Astrocyte (in vitro differentiated cells and primary cell): ENCODE measurements around the gene DHX16. TPM values are rescaled to one million over a fixed set of nuclear protein-coding genes. Genes with fewer than 3 reads are reported as not detected.
"Not testable (repeated sequence)": the region's sequence is repeated elsewhere in the genome, so short reads cannot be mapped to it uniquely, and the experiment has no call there.

Experiments
- DNase-seq: peaks from one replicate; pipeline ENCODE4 v3.0.0-alpha.2; 2010; ENCODE audit warnings: low read depth
- FAIRE-seq: peaks from 2 replicates; lab custom pipeline; 2011; peaks lifted over from hg19 to GRCh38; lab: Jason Lieb, UNC
- H2AFZ ChIP-seq: 2 replicates; pipeline ENCODE4 v1.6.0; 2012; ENCODE audit warnings: low read depth, low read length, inconsistent platforms
- H3K27ac ChIP-seq: 2 replicates; pipeline ENCODE4 v1.5.1; 2011; ENCODE audit warnings: low read depth, low read length, inconsistent platforms
- H3K27me3 ChIP-seq: 2 replicates; pipeline ENCODE4 v1.6.0; 2011; ENCODE audit warnings: low read length, inconsistent platforms; ENCODE audit not compliant: insufficient read depth
- H3K36me3 ChIP-seq: 2 replicates; pipeline ENCODE4 v1.5.1; 2011; ENCODE audit warnings: low read length, inconsistent platforms; ENCODE audit not compliant: insufficient read depth
- H3K4me1 ChIP-seq: 2 replicates; pipeline ENCODE4 v1.5.1; 2011; ENCODE audit warnings: low read length, inconsistent platforms; ENCODE audit not compliant: insufficient read depth
- H3K4me2 ChIP-seq: 2 replicates; pipeline ENCODE4 v1.6.0; 2012; ENCODE audit warnings: low read length, inconsistent platforms
- H3K4me3 ChIP-seq: 2 replicates; pipeline ENCODE4 v1.5.1; 2011; ENCODE audit warnings: low read depth, mild to moderate bottlenecking, low read length, inconsistent platforms; ENCODE audit not compliant: insufficient read depth
- H3K79me2 ChIP-seq: 2 replicates; pipeline ENCODE4 v1.6.0; 2012; ENCODE audit warnings: mild to moderate bottlenecking, low read length, inconsistent platforms; ENCODE audit not compliant: insufficient read depth
- H3K9ac ChIP-seq: 2 replicates; pipeline ENCODE4 v1.6.0; 2012; ENCODE audit warnings: mild to moderate bottlenecking, low read length, inconsistent platforms
- H3K9me3 ChIP-seq: 2 replicates; pipeline ENCODE4 v1.5.1; 2012; ENCODE audit warnings: low read depth, mild to moderate bottlenecking, low read length, inconsistent platforms; ENCODE audit not compliant: insufficient read depth
- H4K20me1 ChIP-seq: 2 replicates; pipeline ENCODE4 v1.6.0; 2012; ENCODE audit warnings: low read length, inconsistent platforms; ENCODE audit not compliant: insufficient read depth
- H3K27ac Mint-ChIP-seq: one replicate; pipeline ENCODE4 v1.8.0; 2021; ENCODE audit warnings: mild to moderate bottlenecking, mixed read lengths; ENCODE audit not compliant: unreplicated experiment
- H3K27me3 Mint-ChIP-seq: one replicate; pipeline ENCODE4 v1.8.0; 2021; ENCODE audit warnings: low read depth, mixed read lengths; ENCODE audit not compliant: unreplicated experiment
- H3K36me3 Mint-ChIP-seq: one replicate; pipeline ENCODE4 v1.8.0; 2021; ENCODE audit warnings: low read depth, mixed read lengths; ENCODE audit not compliant: unreplicated experiment
- H3K4me1 Mint-ChIP-seq: one replicate; pipeline ENCODE4 v1.8.0; 2021; ENCODE audit warnings: low read depth, mixed read lengths; ENCODE audit not compliant: unreplicated experiment
- H3K4me3 Mint-ChIP-seq: one replicate; pipeline ENCODE4 v1.8.0; 2021; ENCODE audit warnings: mild to moderate bottlenecking, moderate library complexity, mixed read lengths; ENCODE audit not compliant: unreplicated experiment
- H3K9me3 Mint-ChIP-seq: one replicate; pipeline ENCODE4 v1.8.0; 2021; ENCODE audit warnings: mild to moderate bottlenecking, mixed read lengths; ENCODE audit not compliant: unreplicated experiment
- CTCF ChIP-seq: IDR thresholded peaks from 2 replicates; pipeline ENCODE4 v1.5.1; 2011; ENCODE audit warnings: low read depth, mild to moderate bottlenecking, inconsistent platforms, low read length, moderate library complexity; ENCODE audit not compliant: insufficient read depth
- EZH2 ChIP-seq: IDR thresholded peaks from 2 replicates; pipeline ENCODE4 v1.6.1; 2012; ENCODE audit warnings: mild to moderate bottlenecking, low read length, inconsistent platforms; ENCODE audit not compliant: insufficient read depth
- total RNA-seq: library from RNA; stranded (reverse); gene quantifications from 2 replicates; pipeline ENCODE4 v1.2.1, GENCODE V29; 2021

DHX16 gene
- total RNA-seq, 1 donor from 2014 or later: 30.0 TPM

- Mint-ChIP-seq H3K9me3 (no peaks in the 10 kb centered on the region), H3K36me3 (peaks cover 10% of the 10 kb centered on the region), H3K4me3 (peak overlapping the region; percentile 94), H3K27ac (peak overlapping the region; percentile 72), H3K27me3 (no peaks in the 10 kb centered on the region), H3K4me1 (peaks cover 9% of the 10 kb centered on the region)
- DNase-seq: no peak
- H3K4me1 ChIP-seq: peaks cover 5% of the 10 kb centered on the region
- H4K20me1 ChIP-seq: peaks cover 7% of the 10 kb centered on the region
- H3K9me3 ChIP-seq: no peaks in the 10 kb centered on the region
- H3K79me2 ChIP-seq: peaks cover 30% of the 10 kb centered on the region
- H3K9ac ChIP-seq: peak overlapping the region; percentile 92
- H3K4me3 ChIP-seq: no peak overlapping the region
- no peak for FAIRE-seq
- no peak overlapping the region for H3K27ac ChIP-seq
- peak; percentile 25 for TF ChIP-seq CTCF
- TF ChIP-seq EZH2: no peak
- peak overlapping the region; percentile 97 for H3K4me2 ChIP-seq
- peaks cover 19% of the 10 kb centered on the region for H3K36me3 ChIP-seq
- H3K27me3 ChIP-seq: no peaks in the 10 kb centered on the region
- H2AFZ ChIP-seq: no peak overlapping the region
Observed at GRCh38 chr6:30670760-30671527, 1.9 kb downstream of the DHX16 start.

GRCh38 chr6:30666300-30666699 lies 6.5 kb downstream of the DHX16 start:
- not testable (repeated sequence) for H3K4me2 ChIP-seq, H3K4me3 ChIP-seq, H3K27ac ChIP-seq, DNase-seq, FAIRE-seq, H2AFZ ChIP-seq, H3K9ac ChIP-seq, H3K27me3 ChIP-seq, H3K9me3 Mint-ChIP-seq, H3K4me3 Mint-ChIP-seq, H3K9me3 ChIP-seq, H3K27ac Mint-ChIP-seq, H3K27me3 Mint-ChIP-seq, H4K20me1 ChIP-seq, H3K4me1 ChIP-seq, H3K4me1 Mint-ChIP-seq
- peaks cover 16% of the 10 kb centered on the region for H3K79me2 ChIP-seq
- H3K36me3 Mint-ChIP-seq: peaks cover 21% of the 10 kb centered on the region
- peaks cover 47% of the 10 kb centered on the region for H3K36me3 ChIP-seq

- Histone ChIP-seq H3K4me3 (no peak overlapping the region), H4K20me1 (no peaks in the 10 kb centered on the region), H3K36me3 (peaks cover 47% of the 10 kb centered on the region), H3K9ac (no peak overlapping the region), H3K4me2 (no peak overlapping the region), H3K27ac (no peak overlapping the region), H3K79me2 (peaks cover 6% of the 10 kb centered on the region), H3K4me1 (no peaks in the 10 kb centered on the region), H3K9me3 (no peaks in the 10 kb centered on the region), H3K27me3 (no peaks in the 10 kb centered on the region), H2AFZ (no peak overlapping the region)
- Mint-ChIP-seq H3K4me1 (peaks cover 4% of the 10 kb centered on the region), H3K36me3 (peaks cover 20% of the 10 kb centered on the region), H3K9me3 (no peaks in the 10 kb centered on the region), H3K4me3 (no peak overlapping the region), H3K27ac (peak overlapping the region; percentile 41), H3K27me3 (no peaks in the 10 kb centered on the region)
- no peak for TF ChIP-seq CTCF
- no peak for TF ChIP-seq EZH2
- DNase-seq (no peak), FAIRE-seq (no peak)
Observed at GRCh38 chr6:30664994-30665767, 7.6 kb downstream of the DHX16 start.

- not testable (repeated sequence) for DNase-seq, H3K9me3 Mint-ChIP-seq, H3K9ac ChIP-seq, H4K20me1 ChIP-seq, H3K79me2 ChIP-seq, H3K9me3 ChIP-seq, H3K4me2 ChIP-seq, FAIRE-seq, H2AFZ ChIP-seq, H3K27me3 ChIP-seq, H3K27me3 Mint-ChIP-seq, H3K27ac ChIP-seq, H3K4me3 ChIP-seq
- Histone ChIP-seq H3K36me3 (peaks cover 51% of the 10 kb centered on the region), H3K4me1 (peaks cover 14% of the 10 kb centered on the region)
- Mint-ChIP-seq H3K27ac (peak overlapping the region; percentile 75), H3K36me3 (peaks cover 40% of the 10 kb centered on the region), H3K4me1 (peaks cover 33% of the 10 kb centered on the region), H3K4me3 (peak overlapping the region; percentile 11)
Observed at GRCh38 chr6:30657922-30658321, 14.9 kb downstream of the DHX16 start.
